ENCODE data around the gene SIK2.

DNA sequence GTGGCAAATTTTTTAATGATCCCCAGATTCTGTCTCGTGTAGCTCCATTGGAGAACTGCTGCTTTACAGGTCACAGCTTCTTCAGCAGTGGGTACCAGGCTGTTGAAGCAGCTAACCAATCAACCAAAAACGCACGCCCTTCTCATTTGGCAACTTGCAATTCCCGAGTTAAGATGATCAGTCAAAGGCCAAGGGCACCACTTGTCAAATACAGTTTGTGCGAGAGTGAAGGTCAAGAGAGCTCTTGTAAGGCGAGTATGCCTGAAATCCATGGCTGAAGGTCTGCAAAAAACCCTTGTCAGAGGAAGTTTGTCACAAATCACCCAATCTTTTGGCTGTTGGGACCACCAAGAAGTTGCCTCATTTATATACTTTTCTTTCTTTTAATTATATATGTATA is 176.9 kb downstream of the SIK2 start:
- no peak for TF ChIP-seq EZH2 (IDR thresholded peaks at IDR 0.05; ENCODE audit: borderline replicate concordance, low read depth, low read length, severe bottlenecking)
- TF ChIP-seq, protein P1, sequence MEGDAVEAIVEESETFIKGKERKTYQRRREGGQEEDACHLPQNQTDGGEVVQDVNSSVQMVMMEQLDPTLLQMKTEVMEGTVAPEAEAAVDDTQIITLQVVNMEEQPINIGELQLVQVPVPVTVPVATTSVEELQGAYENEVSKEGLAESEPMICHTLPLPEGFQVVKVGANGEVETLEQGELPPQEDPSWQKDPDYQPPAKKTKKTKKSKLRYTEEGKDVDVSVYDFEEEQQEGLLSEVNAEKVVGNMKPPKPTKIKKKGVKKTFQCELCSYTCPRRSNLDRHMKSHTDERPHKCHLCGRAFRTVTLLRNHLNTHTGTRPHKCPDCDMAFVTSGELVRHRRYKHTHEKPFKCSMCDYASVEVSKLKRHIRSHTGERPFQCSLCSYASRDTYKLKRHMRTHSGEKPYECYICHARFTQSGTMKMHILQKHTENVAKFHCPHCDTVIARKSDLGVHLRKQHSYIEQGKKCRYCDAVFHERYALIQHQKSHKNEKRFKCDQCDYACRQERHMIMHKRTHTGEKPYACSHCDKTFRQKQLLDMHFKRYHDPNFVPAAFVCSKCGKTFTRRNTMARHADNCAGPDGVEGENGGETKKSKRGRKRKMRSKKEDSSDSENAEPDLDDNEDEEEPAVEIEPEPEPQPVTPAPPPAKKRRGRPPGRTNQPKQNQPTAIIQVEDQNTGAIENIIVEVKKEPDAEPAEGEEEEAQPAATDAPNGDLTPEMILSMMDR (IDR thresholded peaks at IDR 0.05; ENCODE audit: borderline replicate concordance, extremely low read depth, low read length, poor library complexity, severe bottlenecking), result no peak

Measured in DND-41 (cell line).